GM21723 (cell line): Measurements from ENCODE around the gene PRSS23.
"Not testable (repeated sequence)": the region's sequence is repeated elsewhere in the genome, so short reads cannot be mapped to it uniquely, and the experiment has no call there.

Experiments
- ATAC-seq: cut with Tn5 transposase; IDR thresholded peaks from one replicate; pipeline ENCODE4 v1.9.1; 2021; ENCODE audit warnings: mild to moderate bottlenecking, moderate library complexity; ENCODE audit not compliant: unreplicated experiment

The PRSS23 gene

DNA sequence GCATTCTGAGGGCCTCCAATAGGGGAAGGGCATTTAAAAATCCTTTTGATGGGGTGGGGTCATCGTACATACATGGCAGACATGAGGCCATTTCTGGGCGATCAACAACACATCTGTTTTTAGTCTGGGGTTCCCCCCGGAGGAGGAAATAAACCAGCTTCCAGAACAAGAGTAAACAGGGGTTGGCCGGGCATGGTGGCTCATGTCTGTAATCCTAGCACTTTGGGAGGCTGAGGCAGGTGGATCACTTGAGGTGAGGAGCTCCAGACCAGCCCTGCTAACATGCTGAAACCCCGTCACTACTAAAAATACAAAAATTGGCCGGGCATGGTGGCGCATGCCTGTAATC lies 12.0 kb downstream of the PRSS23 start:
- ATAC-seq, result no peak

DNA sequence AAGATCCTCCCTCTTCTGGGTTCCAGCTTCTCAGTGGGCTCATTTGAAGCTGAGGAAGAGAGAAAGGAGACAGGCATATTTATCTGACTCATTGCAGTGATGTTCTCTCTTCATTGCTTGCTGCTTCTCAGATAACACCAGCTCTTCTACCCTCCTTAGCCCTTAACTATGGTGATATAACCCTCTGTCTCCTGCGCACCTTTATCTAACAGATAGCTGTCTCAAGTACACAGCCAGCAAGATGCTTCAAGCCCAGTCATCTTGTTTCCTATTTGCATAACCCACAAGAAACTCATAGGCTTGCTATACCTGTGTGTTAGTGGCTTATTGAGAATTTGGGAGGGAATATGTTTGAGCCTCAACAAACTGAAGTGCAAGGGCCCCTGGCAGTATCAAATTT lies 12.6 kb downstream of the PRSS23 start:
- no peak for ATAC-seq

DNA sequence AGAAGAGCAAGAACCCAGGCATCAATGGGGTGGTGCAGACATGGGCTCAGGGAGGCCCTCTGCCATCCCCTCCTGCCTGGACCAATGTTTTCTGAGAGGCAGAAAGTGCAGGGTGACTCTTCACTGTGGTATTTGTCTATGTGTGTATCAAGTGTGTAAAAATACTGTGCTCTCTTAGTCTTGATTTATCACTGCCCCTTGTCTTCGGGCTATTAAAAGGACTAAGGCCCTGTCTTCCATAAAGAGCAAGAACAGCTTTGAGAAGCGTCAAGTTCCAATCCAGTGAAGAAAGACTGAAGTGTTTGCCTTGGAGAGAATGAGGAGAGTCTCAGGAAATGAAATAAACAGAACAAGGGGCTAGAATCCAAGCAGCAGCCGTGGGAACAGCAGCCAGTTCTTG lies 14.4 kb downstream of the PRSS23 start:
- ATAC-seq, result no peak

DNA sequence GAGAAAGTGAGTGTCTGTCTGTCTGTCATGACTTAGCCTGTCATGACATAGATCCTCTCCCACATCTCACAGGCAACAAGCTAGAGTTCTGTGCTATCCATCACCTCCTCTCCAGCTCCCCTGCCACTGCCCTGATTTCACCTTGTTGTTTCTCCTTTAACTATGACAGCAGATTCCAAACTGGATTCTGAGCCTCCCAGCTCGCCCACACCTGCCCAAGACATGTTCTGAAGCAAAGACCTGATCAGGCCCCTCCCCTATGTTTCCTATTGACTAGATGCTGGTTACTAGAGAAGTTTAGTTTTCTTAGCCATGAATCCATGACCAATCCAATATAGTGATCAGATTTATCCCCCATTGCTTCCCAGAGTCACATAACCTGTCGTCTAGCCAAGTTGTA lies 15.4 kb downstream of the PRSS23 start:
- ATAC-seq, result no peak

DNA sequence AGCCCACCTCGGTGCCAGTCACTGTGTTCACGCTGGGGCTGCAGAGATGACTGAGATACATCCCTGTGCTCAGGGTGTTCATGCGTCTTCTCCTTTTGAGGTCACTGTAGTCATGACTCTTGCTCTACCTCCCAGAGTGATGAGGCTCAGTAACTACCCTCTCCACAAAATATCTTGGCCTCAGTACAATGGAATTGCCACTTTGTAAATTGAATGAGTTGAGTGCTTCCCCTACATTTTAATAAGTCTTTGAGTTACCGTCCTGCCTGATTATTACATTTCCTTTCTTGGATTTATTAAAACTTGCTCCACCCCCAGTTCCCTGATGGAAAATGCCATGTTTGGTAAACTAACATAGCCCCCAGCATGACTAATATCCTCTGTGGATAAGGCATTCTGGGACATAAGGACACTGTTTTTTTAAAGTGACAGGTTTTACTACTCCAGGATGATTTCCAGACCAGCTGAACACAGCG lies 15.9 kb downstream of the PRSS23 start:
- ATAC-seq, result no peak

DNA sequence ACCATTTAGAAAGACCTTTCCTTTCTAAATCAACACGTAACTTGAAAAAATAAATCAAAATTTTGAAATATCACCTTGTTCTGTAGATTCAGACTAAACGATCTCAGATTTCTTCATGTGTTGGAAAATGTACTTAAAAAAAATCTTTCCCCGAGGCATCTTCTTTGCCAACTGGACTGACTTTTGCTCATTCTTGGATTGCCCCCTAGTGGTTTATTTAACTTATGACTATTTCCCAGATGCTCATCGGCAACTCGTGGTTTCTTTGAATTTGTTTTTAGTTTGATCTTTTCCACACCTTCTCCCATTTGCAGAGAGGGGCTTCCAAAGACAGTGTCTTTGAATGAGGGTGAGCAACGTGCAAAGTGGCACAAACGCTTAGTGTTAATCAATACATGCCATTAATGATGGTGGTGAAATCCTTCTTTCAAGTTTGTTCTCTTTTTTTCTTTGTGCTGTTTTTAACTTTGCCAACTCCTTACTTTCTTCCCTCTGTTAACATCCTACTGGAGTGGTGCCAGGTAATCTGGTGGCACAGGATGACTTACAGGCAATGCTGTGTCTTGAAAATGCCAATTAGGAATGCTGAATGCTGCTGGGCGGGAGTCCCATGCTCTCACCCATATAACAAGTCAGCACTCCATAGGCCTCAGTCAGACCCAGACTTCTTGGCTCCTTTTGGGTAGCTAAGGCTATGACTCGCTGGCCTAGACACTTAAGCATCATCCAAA lies 18.3 kb downstream of the PRSS23 start:
- peak; percentile 56 for ATAC-seq

DNA sequence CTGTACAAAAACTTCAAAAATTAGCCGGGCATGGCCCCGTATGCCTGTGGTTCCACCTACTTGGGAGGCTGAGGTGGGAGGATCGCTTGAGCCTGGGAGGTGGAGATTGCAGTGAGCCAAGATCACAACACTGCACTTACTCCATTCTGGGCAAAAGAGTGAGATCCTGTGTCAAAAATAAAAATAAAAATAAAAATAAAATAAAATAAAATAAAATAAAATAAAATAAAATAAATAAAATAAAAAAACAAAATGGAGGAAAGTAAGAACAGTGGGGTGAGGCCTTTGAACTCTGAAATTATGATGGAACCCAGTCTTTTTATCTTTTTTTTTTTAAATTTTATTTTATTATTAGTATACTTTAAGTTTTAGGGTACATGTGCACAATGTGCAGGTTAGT lies 23.8 kb downstream of the PRSS23 start:
- not testable (repeated sequence) for ATAC-seq

DNA sequence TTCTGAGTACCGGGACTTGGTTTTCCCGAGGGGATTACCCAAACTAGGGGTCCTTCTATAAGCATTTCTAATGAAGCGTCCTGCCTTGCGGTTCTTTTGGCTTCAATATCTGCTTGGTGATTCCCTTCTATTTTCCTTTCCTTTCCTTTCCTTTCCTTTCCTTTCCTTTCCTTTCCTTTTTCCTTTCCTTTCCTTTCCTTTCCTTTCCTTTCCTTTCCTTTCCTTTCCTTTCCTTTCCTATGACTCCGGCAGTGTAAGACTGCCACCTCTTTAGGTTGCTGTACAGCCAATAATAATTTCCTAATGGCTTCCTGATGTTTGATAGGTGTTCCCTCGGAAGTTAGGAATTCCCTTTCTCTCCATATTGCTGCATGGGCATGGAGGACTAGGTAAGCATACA lies 34.0 kb downstream of the PRSS23 start:
- not testable (repeated sequence) for ATAC-seq

DNA sequence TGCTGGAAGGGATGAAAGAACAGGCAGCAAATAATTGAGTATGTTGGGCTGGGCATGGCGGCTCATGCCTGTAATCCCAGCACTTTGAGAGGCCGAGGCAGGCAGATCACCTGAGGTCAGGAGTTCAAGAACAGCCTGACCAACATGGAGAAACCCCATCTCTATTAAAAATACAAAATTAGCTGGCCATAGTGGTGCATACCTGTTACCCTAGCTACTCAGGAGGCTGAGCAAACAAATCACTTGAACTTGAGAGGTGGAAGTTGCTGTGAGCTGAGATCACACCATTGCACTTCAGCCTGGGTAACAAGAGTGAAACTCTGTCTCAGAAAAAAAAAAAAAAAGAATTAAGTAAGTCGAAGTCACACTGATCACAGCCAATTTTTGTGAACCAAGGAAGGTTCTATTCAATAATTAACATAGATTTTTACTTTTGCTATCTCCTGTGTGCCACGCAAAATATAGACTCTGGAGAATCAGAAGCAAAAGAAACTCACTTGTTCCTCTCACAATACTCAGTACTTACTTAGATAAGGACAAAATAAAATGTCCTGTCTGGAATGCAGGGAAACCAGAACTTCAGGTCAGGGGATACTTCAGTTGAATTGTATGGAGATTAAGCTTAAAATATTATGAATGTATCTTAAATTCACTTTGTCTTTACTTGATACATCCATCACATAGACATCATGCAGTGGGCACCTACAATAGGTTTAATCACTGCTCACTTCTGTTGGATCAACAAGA lies 44.6 kb downstream of the PRSS23 start:
- ATAC-seq, result not testable (repeated sequence)

DNA sequence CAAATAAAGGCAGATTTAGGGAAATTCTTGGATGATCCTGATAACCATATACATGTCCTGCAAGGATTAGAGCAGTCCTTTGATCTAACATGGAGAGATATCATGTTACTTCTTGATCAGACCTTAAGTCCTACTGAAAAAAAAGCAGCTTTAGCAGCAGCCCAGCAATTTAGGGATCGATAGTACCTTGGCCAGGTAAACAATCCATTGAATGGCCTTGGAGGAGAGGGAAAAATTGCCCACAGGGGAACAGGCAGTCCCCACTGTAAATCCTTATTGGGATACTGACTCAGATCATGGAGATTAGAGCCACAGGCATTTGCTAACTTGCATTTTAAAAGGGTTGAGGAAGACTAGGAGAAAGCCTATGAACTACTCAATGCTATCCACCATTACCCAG lies 47.8 kb downstream of the PRSS23 start:
- no peak for ATAC-seq

DNA sequence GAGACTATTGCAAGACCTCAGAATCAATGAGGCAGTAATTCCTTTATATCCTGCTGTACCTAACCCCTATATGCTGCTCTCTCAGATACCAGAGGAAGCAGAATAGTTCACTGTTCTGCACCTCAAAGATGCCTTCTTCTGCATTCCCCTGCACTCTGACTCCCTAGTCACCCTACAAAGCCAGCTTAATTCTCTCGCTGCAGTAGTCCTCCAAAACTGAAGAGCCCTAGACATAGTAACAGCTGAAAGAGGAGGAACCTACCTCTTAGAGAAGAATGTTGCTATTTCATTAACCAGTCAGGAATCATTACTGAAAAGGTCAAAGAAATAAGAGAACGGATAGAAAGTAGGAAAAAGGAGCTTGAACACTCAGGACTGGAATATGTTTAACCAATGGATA lies 49.3 kb downstream of the PRSS23 start:
- ATAC-seq, result no peak
